Activated CD4-positive, alpha-beta memory T cell treated with anti-CD3 and anti-CD28 coated beads, Interleukin-2, amount 10 ng/mL, durations not matched to agents 7 days and 5 days (primary cell): ENCODE data around the gene CMSS1. TPM values are rescaled to one million over a fixed set of nuclear protein-coding genes. Genes with fewer than 3 reads are reported as not detected.
A peak's percentile ranks its signal among the peaks of the same experiment; 100 is the strongest.

Experiments used
- CTCF ChIA-PET: fragments of 350-600 bp; sonication (Branson Sonifier 250); formaldehyde crosslinking; loops from one replicate; lab custom pipeline; 2021; ENCODE audit warnings: antibody characterized with exemption, inconsistent platforms; lab: Charles Lee
- POLR2A ChIA-PET: fragments of 350-600 bp; sonication (Branson Sonifier 250); formaldehyde crosslinking; loops from one replicate; lab custom pipeline; 2021; ENCODE audit warnings: antibody characterized with exemption; lab: Charles Lee
- DNase-seq: peaks from one replicate; pipeline ENCODE4 v3.0.0-alpha.2; 2020
- H3K27ac Mint-ChIP-seq: one replicate; pipeline ENCODE4 v1.8.0; 2021; ENCODE audit warnings: mild to moderate bottlenecking, mixed read lengths
- H3K27me3 Mint-ChIP-seq: one replicate; pipeline ENCODE4 v1.8.0; 2021; ENCODE audit warnings: mixed read lengths
- H3K36me3 Mint-ChIP-seq: one replicate; pipeline ENCODE4 v1.8.0; 2021; ENCODE audit warnings: low read depth, mixed read lengths
- H3K4me1 Mint-ChIP-seq: one replicate; pipeline ENCODE4 v1.8.0; 2021; ENCODE audit warnings: mixed read lengths
- H3K4me3 Mint-ChIP-seq: one replicate; pipeline ENCODE4 v1.8.0; 2021; ENCODE audit warnings: mild to moderate bottlenecking, mixed read lengths
- H3K9me3 Mint-ChIP-seq: one replicate; pipeline ENCODE4 v1.8.0; 2021; ENCODE audit warnings: mixed read lengths
- total RNA-seq, 2 experiments: library from RNA; stranded (reverse); gene quantifications; one replicate each; pipeline ENCODE4 v1.2.3, GENCODE V29; 2021

CMSS1 gene
- total RNA-seq, 2 experiments from 2014 or later, result 28.0 to 31.0 TPM

DNA sequence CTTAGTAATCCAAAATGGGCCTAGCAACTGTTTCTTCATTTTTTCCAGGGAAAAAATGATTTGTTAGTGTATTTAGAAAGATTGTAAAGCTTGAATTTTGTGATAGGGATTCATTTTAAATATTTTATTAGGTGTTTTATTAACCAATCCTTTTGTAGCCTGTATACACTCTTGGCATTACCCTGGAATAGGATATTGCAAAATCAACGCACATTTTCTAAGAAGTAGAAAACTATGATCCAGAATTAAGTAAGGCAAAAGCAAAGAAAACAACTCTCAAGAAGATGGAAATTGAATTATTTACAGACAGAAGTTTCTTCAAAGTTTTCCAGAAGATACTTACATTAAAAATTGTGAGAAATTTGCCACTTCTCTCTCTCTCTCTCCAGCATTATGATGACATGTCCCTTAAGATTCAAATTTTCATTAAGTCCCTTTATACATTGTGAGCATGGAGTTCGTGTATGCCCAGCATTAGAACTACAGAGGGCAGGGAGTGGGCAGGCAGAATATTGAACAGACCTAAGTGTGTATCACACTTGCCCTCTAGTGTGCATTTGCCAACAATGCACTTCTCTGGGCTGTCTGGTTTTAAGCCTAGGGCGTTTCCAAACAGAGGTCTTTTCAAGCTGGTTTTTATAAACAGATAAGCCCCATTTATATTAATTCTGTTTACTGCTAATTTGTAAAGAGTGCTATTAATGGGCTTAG, 28.5 kb upstream of the CMSS1 start:
- POLR2A ChIA-PET, result no interaction called here
- no peak overlapping the region for H3K4me3 Mint-ChIP-seq
- no peaks in the 10 kb centered on the region for H3K36me3 Mint-ChIP-seq
- H3K27ac Mint-ChIP-seq, result no peak overlapping the region
- peaks cover 10% of the 10 kb centered on the region for H3K27me3 Mint-ChIP-seq
- H3K4me1 Mint-ChIP-seq, result no peaks in the 10 kb centered on the region
- H3K9me3 Mint-ChIP-seq, result no peaks in the 10 kb centered on the region
- CTCF ChIA-PET, result interaction anchor here (0.5 kb wide), 1 partner anchor 974 kb away, joined by 3 read pairs; no protein-coding TSS in a partner anchor
- DNase-seq, result no peak

DNA sequence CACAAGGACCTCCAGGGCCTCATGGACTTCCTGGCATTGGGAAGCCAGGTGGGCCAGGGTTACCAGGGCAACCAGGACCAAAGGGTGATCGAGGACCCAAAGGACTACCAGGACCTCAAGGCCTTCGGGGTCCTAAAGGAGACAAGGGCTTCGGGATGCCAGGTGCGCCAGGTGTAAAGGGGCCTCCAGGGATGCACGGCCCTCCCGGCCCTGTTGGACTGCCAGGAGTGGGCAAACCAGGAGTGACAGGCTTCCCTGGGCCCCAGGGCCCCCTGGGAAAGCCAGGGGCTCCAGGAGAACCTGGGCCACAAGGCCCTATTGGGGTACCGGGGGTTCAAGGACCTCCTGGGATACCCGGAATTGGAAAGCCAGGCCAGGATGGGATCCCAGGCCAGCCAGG, 23.2 kb upstream of the CMSS1 start:
- Mint-ChIP-seq H3K27me3 (peaks cover 4% of the 10 kb centered on the region), H3K4me1 (no peaks in the 10 kb centered on the region), H3K4me3 (no peak overlapping the region), H3K9me3 (no peaks in the 10 kb centered on the region), H3K36me3 (no peaks in the 10 kb centered on the region), H3K27ac (no peak overlapping the region)
- ChIA-PET POLR2A (no interaction called here), CTCF (no interaction called here)
- no peak for DNase-seq

DNA sequence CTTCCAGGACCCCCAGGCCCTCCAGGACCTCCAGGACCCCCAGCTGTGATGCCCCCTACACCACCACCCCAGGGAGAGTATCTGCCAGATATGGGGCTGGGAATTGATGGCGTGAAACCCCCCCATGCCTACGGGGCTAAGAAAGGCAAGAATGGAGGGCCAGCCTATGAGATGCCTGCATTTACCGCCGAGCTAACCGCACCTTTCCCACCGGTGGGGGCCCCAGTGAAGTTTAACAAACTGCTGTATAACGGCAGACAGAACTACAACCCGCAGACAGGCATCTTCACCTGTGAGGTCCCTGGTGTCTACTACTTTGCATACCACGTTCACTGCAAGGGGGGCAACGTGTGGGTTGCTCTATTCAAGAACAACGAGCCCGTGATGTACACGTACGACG, 22.1 kb upstream of the CMSS1 start:
- DNase-seq, result no peak
- Mint-ChIP-seq H3K4me1 (no peaks in the 10 kb centered on the region), H3K36me3 (no peaks in the 10 kb centered on the region), H3K27me3 (peaks cover 2% of the 10 kb centered on the region), H3K9me3 (no peaks in the 10 kb centered on the region), H3K27ac (no peak overlapping the region), H3K4me3 (no peak overlapping the region)
- ChIA-PET POLR2A (no interaction called here), CTCF (no interaction called here)

DNA sequence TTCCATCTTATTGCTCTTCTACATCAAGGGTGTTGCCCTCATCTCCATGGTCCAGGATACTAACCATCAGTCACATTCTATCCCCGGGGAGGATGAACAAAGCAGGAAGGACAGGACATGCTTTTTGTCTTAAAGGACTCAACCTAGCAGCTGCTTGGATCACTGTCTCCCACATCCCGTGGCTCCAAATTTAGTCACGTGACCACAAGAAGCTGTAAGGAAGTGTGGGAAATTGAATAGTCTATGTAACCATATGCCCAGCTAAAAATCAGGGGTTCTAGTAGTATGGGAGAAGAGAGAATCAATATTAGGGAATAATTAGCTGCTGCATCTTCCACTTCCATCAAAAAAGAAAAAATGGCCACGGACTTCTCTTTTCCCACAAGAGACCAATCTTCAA, 18.2 kb upstream of the CMSS1 start:
- POLR2A ChIA-PET, result no interaction called here
- DNase-seq, result no peak
- Mint-ChIP-seq H3K27ac (no peak overlapping the region), H3K9me3 (peaks cover 5% of the 10 kb centered on the region), H3K4me3 (no peak overlapping the region), H3K4me1 (no peaks in the 10 kb centered on the region), H3K27me3 (no peaks in the 10 kb centered on the region), H3K36me3 (no peaks in the 10 kb centered on the region)
- CTCF ChIA-PET, result no interaction called here

DNA sequence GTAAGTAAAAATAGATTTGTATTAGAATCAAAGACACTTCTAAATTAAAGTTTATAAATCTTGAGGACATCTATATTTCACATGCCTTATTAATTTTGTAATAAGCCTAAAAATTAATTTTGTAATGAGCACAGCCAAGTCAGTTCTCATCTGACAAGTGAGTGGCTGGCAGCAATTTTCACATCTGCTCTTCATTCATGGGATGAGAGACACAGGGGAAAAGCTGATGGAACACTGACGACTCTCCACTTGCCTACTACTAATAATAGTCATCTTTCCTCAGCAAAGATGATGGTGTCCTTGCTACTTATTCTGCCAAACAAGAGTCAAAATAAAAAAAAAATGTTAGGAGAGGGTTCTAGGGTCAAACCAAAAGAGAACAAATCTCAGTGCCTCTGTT, 14.4 kb upstream of the CMSS1 start:
- Mint-ChIP-seq H3K27me3 (no peaks in the 10 kb centered on the region), H3K4me1 (no peaks in the 10 kb centered on the region), H3K36me3 (peaks cover 4% of the 10 kb centered on the region), H3K9me3 (peaks cover 12% of the 10 kb centered on the region), H3K27ac (no peak overlapping the region), H3K4me3 (no peak overlapping the region)
- no peak for DNase-seq
- ChIA-PET CTCF (no interaction called here), POLR2A (no interaction called here)

DNA sequence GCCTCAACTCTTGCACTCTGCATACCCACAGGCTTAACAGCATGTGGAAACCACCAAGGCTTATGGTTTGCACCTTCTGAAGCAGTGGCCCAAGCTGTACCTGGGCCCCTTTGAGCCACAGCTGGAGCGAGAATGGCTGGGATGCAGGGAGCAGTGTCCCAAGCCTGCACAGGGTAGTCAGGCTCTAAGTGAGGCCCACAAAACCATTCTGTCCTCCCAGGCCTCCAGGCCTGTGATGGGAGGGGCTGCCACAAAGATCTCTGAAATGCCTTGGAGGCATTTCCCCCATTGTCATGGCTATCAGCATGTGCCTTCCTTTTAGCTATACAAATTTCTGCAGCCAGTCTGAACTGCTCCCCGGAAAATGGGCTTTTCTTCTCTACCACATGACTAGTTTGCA, 12.5 kb upstream of the CMSS1 start:
- H3K4me3 Mint-ChIP-seq, result no peak overlapping the region
- H3K9me3 Mint-ChIP-seq, result peaks cover 12% of the 10 kb centered on the region
- no peaks in the 10 kb centered on the region for H3K4me1 Mint-ChIP-seq
- H3K36me3 Mint-ChIP-seq, result peaks cover 4% of the 10 kb centered on the region
- CTCF ChIA-PET, result no interaction called here
- no peaks in the 10 kb centered on the region for H3K27me3 Mint-ChIP-seq
- DNase-seq, result no peak
- H3K27ac Mint-ChIP-seq, result no peak overlapping the region
- POLR2A ChIA-PET, result no interaction called here

DNA sequence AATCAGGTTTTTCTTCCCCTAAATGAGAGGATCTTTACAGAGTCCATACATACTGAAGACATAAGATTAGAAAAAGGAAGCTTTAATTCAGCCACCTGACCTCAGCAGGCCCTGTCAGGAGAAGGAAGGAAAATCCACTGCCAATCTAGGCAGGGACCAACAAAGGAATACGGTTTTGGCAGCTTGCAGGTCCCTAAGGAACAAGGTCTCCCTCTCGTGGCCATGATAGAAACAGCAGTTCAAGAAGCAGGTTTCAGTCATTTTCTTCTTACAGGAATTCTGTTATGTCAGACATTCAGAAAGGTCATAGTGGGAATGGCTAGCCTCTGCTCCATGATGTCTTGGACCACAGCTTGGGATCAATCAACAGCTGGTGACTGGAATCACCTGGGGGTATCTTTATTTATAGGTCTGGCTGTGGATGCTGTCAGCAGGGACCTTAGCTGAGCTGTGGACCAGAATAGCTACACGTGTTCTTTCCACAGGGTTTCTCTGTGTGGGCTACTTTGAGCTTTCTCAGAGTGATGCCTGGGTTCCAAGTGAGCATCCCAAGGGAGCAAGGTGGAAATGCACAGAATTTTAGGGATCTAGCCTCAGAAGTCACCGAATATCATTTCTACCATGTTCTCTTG, 9.4 kb upstream of the CMSS1 start:
- peaks cover 5% of the 10 kb centered on the region for H3K27me3 Mint-ChIP-seq
- no peaks in the 10 kb centered on the region for H3K4me1 Mint-ChIP-seq
- no peak overlapping the region for H3K27ac Mint-ChIP-seq
- ChIA-PET CTCF (interaction anchor here (1.0 to 2.3 kb wide), 6 partner anchors 10 to 684 kb away, joined by 3 to 9 read pairs (median 4); partner anchors contain the start of genes CMSS1 and TMEM45A), POLR2A (interaction anchor here (0.9 kb wide), 1 partner anchor 10 kb away, joined by 4 read pairs; the partner anchor contains the start of gene CMSS1)
- peaks cover 4% of the 10 kb centered on the region for H3K36me3 Mint-ChIP-seq
- peak; percentile 31 for DNase-seq
- peaks cover 12% of the 10 kb centered on the region for H3K9me3 Mint-ChIP-seq
- H3K4me3 Mint-ChIP-seq, result no peak overlapping the region

DNA sequence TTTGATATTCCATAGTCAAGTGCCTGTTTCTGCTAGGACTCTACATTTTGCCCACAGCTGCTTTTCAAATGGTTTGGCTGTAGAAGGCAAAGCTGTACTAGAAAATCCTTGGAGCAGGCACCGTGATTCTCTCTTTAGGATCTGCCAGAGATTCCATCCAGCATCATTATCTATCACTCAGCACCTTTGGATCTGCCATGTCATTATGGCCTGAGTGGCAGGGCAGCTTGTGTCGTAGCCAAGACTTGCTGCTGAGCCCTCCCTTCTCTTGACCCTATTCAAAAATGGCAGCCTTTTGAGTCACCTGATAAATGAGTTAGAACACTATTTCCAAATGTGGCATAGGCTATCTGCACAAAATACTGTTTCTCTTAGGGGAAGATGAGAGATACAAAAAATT, 8.1 kb upstream of the CMSS1 start:
- Mint-ChIP-seq H3K4me1 (no peaks in the 10 kb centered on the region), H3K9me3 (peaks cover 6% of the 10 kb centered on the region), H3K27me3 (peaks cover 5% of the 10 kb centered on the region), H3K27ac (no peak overlapping the region), H3K4me3 (no peak overlapping the region), H3K36me3 (peaks cover 4% of the 10 kb centered on the region)
- CTCF ChIA-PET, result interaction anchor here (0.9 to 2.3 kb wide), 2 partner anchors 9 kb away, joined by 3 to 9 read pairs; partner anchors contain the start of gene CMSS1
- no peak for DNase-seq
- POLR2A ChIA-PET, result no interaction called here

DNA sequence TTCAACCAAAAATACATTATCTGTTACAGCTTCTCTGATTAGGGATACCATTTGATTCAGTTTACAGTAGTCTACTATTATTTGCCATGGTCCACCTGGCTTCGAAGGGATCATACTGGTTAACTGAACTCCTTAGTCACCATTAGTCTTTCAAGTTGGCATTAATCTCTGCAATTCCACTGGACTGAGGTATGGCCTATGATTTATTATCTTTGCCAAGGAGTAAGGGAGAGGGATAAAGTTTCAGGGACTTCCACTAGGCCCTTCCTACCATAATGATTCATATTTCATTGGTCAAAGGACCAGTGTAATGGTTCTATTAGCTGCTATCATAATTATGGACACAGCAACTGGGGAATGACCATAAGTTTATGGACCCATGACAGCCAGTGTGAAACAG, 7.3 kb upstream of the CMSS1 start:
- H3K36me3 Mint-ChIP-seq, result peaks cover 4% of the 10 kb centered on the region
- POLR2A ChIA-PET, result no interaction called here
- DNase-seq, result no peak
- no peak overlapping the region for H3K4me3 Mint-ChIP-seq
- no peaks in the 10 kb centered on the region for H3K4me1 Mint-ChIP-seq
- peaks cover 5% of the 10 kb centered on the region for H3K9me3 Mint-ChIP-seq
- CTCF ChIA-PET, result no interaction called here
- H3K27me3 Mint-ChIP-seq, result peaks cover 5% of the 10 kb centered on the region
- H3K27ac Mint-ChIP-seq, result no peak overlapping the region

DNA sequence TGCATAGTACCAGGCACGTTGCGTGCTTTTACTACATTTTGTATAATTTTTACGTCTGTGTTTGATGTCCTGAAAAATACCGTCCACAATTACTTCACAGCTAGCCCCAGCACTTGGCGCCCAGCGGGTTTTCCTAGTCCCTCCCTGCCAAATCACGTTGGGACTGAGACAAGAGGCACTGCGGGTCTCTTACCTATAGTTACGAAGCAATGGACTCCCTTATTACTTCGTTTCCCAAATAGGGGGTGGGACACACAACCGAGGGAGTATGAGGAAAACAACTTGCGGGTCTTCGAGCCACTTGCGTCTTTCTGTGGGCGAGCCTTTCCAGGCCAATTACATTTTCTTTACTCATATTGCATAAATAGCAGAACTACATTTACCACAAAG, 620 bp upstream of the CMSS1 start:
- Mint-ChIP-seq H3K9me3 (no peaks in the 10 kb centered on the region), H3K27me3 (peaks cover 3% of the 10 kb centered on the region), H3K27ac (peak overlapping the region; percentile 76), H3K4me3 (peak overlapping the region; percentile 84), H3K4me1 (peaks cover 38% of the 10 kb centered on the region), H3K36me3 (peaks cover 9% of the 10 kb centered on the region)
- no peak for DNase-seq
- CTCF ChIA-PET, result interaction anchor here (1.7 to 2.6 kb wide), 3 partner anchors 9 to 444 kb away, joined by 6 to 15 read pairs (median 9); partner anchors contain the start of gene TBC1D23
- POLR2A ChIA-PET, result interaction anchor here (0.7 to 1.8 kb wide), 4 partner anchors 50 to 584 kb away, joined by 3 to 8 read pairs (median 6); partner anchors contain the start of genes LNP1 and TOMM70

DNA sequence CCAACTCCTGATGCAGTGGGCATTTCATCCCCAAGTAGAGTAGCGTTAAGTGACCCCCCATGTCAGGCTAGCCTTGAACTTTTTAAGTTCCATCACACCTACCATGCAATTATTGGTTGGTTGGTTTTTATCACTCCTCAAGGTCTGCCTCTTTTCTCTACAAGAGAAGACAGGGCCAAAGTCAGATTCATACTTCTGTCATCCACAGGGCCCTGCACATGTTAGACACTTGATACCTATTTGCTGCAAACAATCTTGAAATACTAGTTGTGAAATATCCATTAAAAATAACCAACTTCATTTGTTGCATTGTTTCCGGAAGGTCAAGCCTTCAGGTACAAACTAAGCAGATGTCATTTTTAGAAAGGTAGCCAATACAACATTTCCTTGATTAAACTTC, 1.2 kb downstream of the CMSS1 start:
- POLR2A ChIA-PET, result interaction anchor here (1.8 kb wide), 1 partner anchor 255 kb away, joined by 7 read pairs; no protein-coding TSS in a partner anchor
- H3K27me3 Mint-ChIP-seq, result no peaks in the 10 kb centered on the region
- CTCF ChIA-PET, result interaction anchor here (0.6 to 2.6 kb wide), 3 partner anchors 10 to 442 kb away, joined by 4 to 9 read pairs (median 6); partner anchors contain the start of gene TBC1D23

DNA sequence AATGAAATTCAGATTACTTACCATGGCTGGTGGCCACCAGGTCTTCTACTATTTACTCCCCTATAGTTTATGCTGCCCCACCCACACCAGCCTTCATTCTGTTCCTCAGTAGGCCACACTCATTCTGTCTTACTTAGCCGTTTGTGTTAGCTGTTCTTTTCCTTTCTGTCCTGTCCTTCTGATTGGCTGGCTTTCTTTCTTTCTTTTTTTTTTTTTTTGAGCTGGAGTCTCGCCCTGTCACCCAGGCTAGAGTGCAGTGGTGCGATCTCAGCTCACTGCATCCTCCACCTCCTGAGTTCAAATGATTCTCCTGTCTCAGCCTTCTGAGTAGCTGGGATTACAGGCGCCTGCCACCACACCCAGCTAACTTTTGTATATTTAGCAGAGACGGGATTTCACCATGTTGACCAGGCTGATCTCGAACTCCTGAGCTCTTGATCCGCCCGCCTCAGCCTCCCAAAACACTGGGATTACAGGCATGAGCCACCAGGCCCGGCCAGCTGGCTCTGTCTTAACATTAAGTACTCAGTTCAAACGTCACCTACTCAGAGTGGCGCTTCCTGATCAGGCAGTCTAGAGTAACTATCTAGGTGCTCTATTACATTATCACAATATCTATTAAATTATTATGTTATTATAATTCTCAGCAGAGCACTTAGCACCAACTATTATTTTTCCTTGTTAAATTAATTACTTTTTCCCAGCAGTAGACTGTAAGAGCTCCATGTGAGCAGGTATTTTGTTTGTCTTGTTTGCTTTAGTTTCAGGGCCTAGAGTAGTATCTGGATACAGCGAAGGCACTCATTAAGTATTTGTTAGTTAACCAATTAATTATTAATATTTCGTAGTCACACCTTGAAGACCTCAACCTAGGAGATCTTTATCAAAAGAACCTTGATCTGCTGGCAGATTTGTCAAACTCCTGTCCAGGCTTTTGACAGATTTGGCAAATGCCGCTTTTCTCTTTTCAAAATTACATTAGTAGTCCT, 6.4 kb downstream of the CMSS1 start:
- DNase-seq, result no peak
- no peak overlapping the region for H3K4me3 Mint-ChIP-seq
- H3K27me3 Mint-ChIP-seq, result no peaks in the 10 kb centered on the region
- no peak overlapping the region for H3K27ac Mint-ChIP-seq
- peaks cover 27% of the 10 kb centered on the region for H3K4me1 Mint-ChIP-seq
- POLR2A ChIA-PET, result interaction anchor here (0.8 to 1.8 kb wide), 2 partner anchors 43 to 577 kb away, joined by 3 to 5 read pairs; partner anchors contain the start of genes LNP1 and TOMM70
- CTCF ChIA-PET, result interaction anchor here (1.1 to 2.3 kb wide), 2 partner anchors 8 to 17 kb away, joined by 4 to 18 read pairs; no protein-coding TSS in a partner anchor
- H3K36me3 Mint-ChIP-seq, result peaks cover 9% of the 10 kb centered on the region
- no peaks in the 10 kb centered on the region for H3K9me3 Mint-ChIP-seq

More for the DNA sequence above, 1.2 kb downstream of the CMSS1 start:
- H3K36me3 Mint-ChIP-seq, result peaks cover 9% of the 10 kb centered on the region
- peak overlapping the region; percentile 84 for H3K4me3 Mint-ChIP-seq
- no peaks in the 10 kb centered on the region for H3K9me3 Mint-ChIP-seq
- peaks cover 45% of the 10 kb centered on the region for H3K4me1 Mint-ChIP-seq
- peak overlapping the region; percentile 76 for H3K27ac Mint-ChIP-seq
- DNase-seq, result no peak
